ENCODE data around the gene LPIN3.

LPIN3 gene

GRCh38 chr20:41373931-41374920 lies 33.6 kb downstream of the LPIN3 start:
- no peak for TF ChIP-seq CTCF (conservative IDR thresholded peaks at IDR 0.05; ENCODE audit: low read depth, low read length)
- no peak for DNase-seq (ENCODE audit: low read depth)
- no peak overlapping the region for H3K4me3 ChIP-seq (ENCODE audit: low read depth, low read length)

- no peak overlapping the region for H3K4me3 ChIP-seq (ENCODE audit: low read depth, low read length)
- TF ChIP-seq CTCF (conservative IDR thresholded peaks at IDR 0.05; ENCODE audit: low read depth, low read length): no peak
- no peak for DNase-seq (ENCODE audit: low read depth)
These were observed 35.2 kb downstream of the LPIN3 start for GRCh38 chr20:41375846-41376245.

- H3K4me3 ChIP-seq (ENCODE audit: low read depth, low read length): no peak overlapping the region
- DNase-seq (ENCODE audit: low read depth): no peak
- no peak for TF ChIP-seq CTCF (conservative IDR thresholded peaks at IDR 0.05; ENCODE audit: low read depth, low read length)
These were observed 35.7 kb downstream of the LPIN3 start for GRCh38 chr20:41376349-41376748.

GRCh38 chr20:41377275-41377674 lies 36.7 kb downstream of the LPIN3 start:
- TF ChIP-seq CTCF (conservative IDR thresholded peaks at IDR 0.05; ENCODE audit: low read depth, low read length): no peak
- DNase-seq (ENCODE audit: low read depth): no peak
- H3K4me3 ChIP-seq (ENCODE audit: low read depth, low read length): no peak overlapping the region

GRCh38 chr20:41379551-41379950 lies 38.9 kb downstream of the LPIN3 start:
- no peak overlapping the region for H3K4me3 ChIP-seq (ENCODE audit: low read depth, low read length)
- no peak for TF ChIP-seq CTCF (conservative IDR thresholded peaks at IDR 0.05; ENCODE audit: low read depth, low read length)
- DNase-seq (ENCODE audit: low read depth): no peak

- no peak for TF ChIP-seq CTCF (conservative IDR thresholded peaks at IDR 0.05; ENCODE audit: low read depth, low read length)
- no peak for DNase-seq (ENCODE audit: low read depth)
- H3K4me3 ChIP-seq (ENCODE audit: low read depth, low read length): no peak overlapping the region
These were observed 40.1 kb downstream of the LPIN3 start for GRCh38 chr20:41380551-41381193.
